Mammary epithelial cell (primary cell): ENCODE results near the gene CYP4F11.

Experiments
- EZH2 ChIP-seq: IDR thresholded peaks from 2 replicates; pipeline ENCODE4 v1.6.1; 2012; ENCODE audit warnings: low read length, inconsistent platforms, borderline replicate concordance
- TF ChIP-seq, protein P1 (sequence below), 2 donors: IDR thresholded peaks in 1 of 2; conservative IDR thresholded peaks in 1 of 2; 2 replicates each; pipeline ENCODE4 v1.5.1; 2011 to 2012; ENCODE audit warnings: inconsistent platforms in 2 of 2, low read length in 2 of 2, mild to moderate bottlenecking in 2 of 2, control low read depth in 1 of 2, low read depth in 1 of 2; ENCODE audit not compliant: insufficient read depth in 1 of 2; ENCODE audit errors: extremely low read depth in 1 of 2

DNA sequence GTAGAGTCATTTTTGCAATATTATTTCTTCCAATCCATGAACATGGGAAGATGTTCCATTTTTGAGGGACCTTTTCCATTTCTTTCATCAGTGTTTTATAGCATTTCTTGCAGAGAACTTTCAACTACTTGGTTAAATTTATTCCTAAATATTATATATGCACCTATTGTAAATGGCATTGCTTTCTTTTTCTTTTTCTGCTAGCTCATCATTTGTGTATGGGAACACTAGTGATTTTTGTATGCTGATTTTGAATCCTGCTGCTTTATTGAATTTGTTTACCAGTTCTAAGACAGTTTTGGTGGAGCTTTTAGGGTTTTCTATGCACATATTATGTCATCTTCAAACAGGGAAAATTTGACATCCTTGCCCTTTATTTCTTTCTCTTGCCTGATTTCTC is 29.3 kb downstream of the CYP4F11 start:
- TF ChIP-seq, protein P1, sequence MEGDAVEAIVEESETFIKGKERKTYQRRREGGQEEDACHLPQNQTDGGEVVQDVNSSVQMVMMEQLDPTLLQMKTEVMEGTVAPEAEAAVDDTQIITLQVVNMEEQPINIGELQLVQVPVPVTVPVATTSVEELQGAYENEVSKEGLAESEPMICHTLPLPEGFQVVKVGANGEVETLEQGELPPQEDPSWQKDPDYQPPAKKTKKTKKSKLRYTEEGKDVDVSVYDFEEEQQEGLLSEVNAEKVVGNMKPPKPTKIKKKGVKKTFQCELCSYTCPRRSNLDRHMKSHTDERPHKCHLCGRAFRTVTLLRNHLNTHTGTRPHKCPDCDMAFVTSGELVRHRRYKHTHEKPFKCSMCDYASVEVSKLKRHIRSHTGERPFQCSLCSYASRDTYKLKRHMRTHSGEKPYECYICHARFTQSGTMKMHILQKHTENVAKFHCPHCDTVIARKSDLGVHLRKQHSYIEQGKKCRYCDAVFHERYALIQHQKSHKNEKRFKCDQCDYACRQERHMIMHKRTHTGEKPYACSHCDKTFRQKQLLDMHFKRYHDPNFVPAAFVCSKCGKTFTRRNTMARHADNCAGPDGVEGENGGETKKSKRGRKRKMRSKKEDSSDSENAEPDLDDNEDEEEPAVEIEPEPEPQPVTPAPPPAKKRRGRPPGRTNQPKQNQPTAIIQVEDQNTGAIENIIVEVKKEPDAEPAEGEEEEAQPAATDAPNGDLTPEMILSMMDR (conservative IDR thresholded peaks at IDR 0.05 in 1 of 2, IDR thresholded peaks at IDR 0.05 in 1 of 2; ENCODE audit: extremely low read depth in 1 of 2, insufficient read depth in 1 of 2, low read depth in 1 of 2, low read length in 2 of 2) = no peak
- TF ChIP-seq EZH2 = no peak
